Mammary epithelial cell (primary cell): ENCODE measurements around the gene AQP7.

Experiments
- CTCF ChIP-seq, 2 donors: IDR thresholded peaks in 1 of 2; conservative IDR thresholded peaks in 1 of 2; 2 replicates each; pipeline ENCODE4 v1.5.1; 2011 to 2012; ENCODE audit warnings: inconsistent platforms in 2 of 2, low read length in 2 of 2, mild to moderate bottlenecking in 2 of 2, control low read depth in 1 of 2, low read depth in 1 of 2; ENCODE audit not compliant: insufficient read depth in 1 of 2; ENCODE audit errors: extremely low read depth in 1 of 2
- EZH2 ChIP-seq: IDR thresholded peaks from 2 replicates; pipeline ENCODE4 v1.6.1; 2012; ENCODE audit warnings: low read length, inconsistent platforms, borderline replicate concordance

- TF ChIP-seq EZH2 = no peak
- TF ChIP-seq CTCF (conservative IDR thresholded peaks at IDR 0.05 in 1 of 2, IDR thresholded peaks at IDR 0.05 in 1 of 2; ENCODE audit: extremely low read depth in 1 of 2, insufficient read depth in 1 of 2, low read depth in 1 of 2, low read length in 2 of 2) = no peak
These were observed 34.8 kb upstream of the AQP7 start for GRCh38 chr9:33437205-33437604.
